Measurements from ENCODE around the gene CALU. TPM values are rescaled to one million over a fixed set of nuclear protein-coding genes. Genes with fewer than 3 reads are reported as not detected.

CALU gene
- total RNA-seq, 4 donors from 2014 or later = 23.6 to 1,780 (median 44.0) TPM

DNA sequence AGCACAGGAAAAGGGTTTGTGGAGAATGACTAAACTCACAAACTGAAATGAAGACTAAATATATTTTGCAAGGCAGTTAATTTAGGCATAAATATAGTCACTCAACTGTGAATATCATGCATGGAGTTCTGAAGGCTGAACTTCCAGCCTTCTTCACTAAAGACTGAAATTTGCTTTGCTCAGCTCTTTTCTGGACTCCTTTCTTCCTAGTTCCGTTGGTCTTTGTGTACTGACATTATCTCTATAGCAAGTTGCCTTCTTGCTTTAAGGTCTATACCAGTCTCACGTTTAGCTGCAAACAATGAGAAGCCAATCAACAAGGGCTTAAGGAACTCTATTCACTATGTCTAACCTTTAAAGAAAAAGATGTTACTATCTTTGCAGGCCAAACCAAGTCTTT is 44.4 kb upstream of the CALU start:
- no peaks in the 10 kb centered on the region for H3K36me3 ChIP-seq
- H3K4me1 ChIP-seq = peaks cover 0 to 7% (median 6%) of the 10 kb centered on the region in 4 donors
- 53 to 64% methylated on average over 2 of the region's 2 CpGs for WGBS, 2 donors (ENCODE audit: low coverage in 1 of 2)
- H3K4me3 ChIP-seq = no peak overlapping the region
- in situ Hi-C loops (cut with MboI; ENCODE audit: low pct_ligation_motif_present in 1 of 4, low pct_unique_long_range_greater_than_20kb in 1 of 4, low sequenced_read_pairs in 3 of 4) = no loop called here
- intact Hi-C loops (cut with DNase I; ENCODE audit: low total_unique reads) = no loop called here
- H3K27ac ChIP-seq = no peak overlapping the region
- no peaks in the 10 kb centered on the region for H3K9me3 ChIP-seq
- TF ChIP-seq POLR2AphosphoS5 (IDR thresholded peaks at IDR 0.05) = no peak
- TF ChIP-seq, protein P1, sequence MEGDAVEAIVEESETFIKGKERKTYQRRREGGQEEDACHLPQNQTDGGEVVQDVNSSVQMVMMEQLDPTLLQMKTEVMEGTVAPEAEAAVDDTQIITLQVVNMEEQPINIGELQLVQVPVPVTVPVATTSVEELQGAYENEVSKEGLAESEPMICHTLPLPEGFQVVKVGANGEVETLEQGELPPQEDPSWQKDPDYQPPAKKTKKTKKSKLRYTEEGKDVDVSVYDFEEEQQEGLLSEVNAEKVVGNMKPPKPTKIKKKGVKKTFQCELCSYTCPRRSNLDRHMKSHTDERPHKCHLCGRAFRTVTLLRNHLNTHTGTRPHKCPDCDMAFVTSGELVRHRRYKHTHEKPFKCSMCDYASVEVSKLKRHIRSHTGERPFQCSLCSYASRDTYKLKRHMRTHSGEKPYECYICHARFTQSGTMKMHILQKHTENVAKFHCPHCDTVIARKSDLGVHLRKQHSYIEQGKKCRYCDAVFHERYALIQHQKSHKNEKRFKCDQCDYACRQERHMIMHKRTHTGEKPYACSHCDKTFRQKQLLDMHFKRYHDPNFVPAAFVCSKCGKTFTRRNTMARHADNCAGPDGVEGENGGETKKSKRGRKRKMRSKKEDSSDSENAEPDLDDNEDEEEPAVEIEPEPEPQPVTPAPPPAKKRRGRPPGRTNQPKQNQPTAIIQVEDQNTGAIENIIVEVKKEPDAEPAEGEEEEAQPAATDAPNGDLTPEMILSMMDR (IDR thresholded peaks at IDR 0.05) = no peak
- no peak for TF ChIP-seq EP300 (IDR thresholded peaks at IDR 0.05; ENCODE audit: low read depth)
- no peak for TF ChIP-seq POLR2A (IDR thresholded peaks at IDR 0.05)
- peaks cover 43% of the 10 kb centered on the region for H3K27me3 ChIP-seq
- DNase-seq = no peak

DNA sequence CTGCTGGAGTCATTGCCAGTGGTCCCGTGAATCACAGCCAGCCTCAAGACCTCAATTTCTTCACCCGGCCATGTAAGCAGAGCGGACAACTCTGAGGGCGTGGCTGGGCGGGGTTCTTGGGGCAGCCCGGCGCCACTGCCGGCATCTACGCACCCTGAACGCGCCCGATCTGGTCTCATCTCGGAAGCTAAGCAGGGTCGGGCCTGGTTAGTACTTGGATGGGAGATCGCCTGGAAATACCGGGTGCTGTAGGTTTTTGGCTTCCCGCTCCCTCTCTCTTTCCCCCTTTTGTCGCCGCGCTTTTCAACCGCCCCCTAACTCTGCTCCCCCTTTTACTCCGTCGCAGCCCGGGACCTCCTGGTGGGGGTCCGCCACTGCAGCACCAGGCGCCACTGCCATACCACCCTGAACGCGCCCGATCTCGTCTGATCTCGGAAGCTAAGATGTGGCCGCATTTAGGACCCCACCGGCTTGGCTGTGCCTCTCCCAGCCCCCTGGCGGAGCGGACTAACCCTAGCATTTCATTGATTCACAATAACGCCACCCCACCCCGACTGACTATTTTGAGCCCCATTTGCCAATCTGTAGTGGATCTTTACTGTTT is 41.8 kb upstream of the CALU start:
- in situ Hi-C loops (cut with MboI; ENCODE audit: low pct_ligation_motif_present in 1 of 4, low pct_unique_long_range_greater_than_20kb in 1 of 4, low sequenced_read_pairs in 3 of 4) = no loop called here
- H3K27ac ChIP-seq = no peak overlapping the region
- DNase-seq = peak; percentile 38
- TF ChIP-seq POLR2A (IDR thresholded peaks at IDR 0.05) = no peak
- TF ChIP-seq, protein P1 (IDR thresholded peaks at IDR 0.05) = peak in 2 of 5 experiments; percentile 6 to 13
- H3K4me3 ChIP-seq = peak overlapping the region in 2 of 4 donors; percentile 9 to 16
- 8 to 12% methylated on average over 8 to 36 of the region's 37 CpGs for WGBS, 2 donors (ENCODE audit: low coverage in 1 of 2)
- H3K27me3 ChIP-seq = peaks cover 62% of the 10 kb centered on the region
- intact Hi-C loops (cut with DNase I; ENCODE audit: low total_unique reads) = no loop called here
- H3K36me3 ChIP-seq = no peaks in the 10 kb centered on the region
- peaks cover 0 to 7% (median 6%) of the 10 kb centered on the region in 4 donors for H3K4me1 ChIP-seq
- no peaks in the 10 kb centered on the region for H3K9me3 ChIP-seq

DNA sequence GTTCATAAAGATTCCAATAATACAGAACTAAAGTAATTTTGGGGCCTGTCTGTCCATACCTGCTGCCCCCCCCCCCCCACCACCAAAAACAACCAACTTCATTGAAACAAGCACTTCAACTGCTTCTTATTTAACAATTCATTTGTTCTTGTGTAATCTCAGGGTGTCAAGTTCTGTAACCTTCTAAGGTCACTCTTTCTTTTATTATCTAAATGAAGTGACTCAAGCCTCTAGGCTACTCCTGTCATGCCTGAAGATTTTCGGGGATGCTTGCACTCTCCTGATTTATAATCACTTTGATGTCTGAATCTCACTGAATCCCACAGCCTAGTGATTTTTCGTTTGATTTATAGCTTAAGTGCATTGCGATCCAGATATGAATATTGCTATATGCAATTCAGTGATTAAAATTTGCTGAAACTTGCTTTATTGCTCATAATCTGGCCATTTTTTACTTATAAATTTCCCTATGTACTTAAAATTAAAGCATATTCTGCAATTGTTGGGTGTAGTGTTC is 39.9 kb upstream of the CALU start:
- no peaks in the 10 kb centered on the region for H3K36me3 ChIP-seq
- H3K27ac ChIP-seq = no peak overlapping the region
- intact Hi-C loops (cut with DNase I; ENCODE audit: low total_unique reads) = no loop called here
- DNase-seq = no peak
- in situ Hi-C loops (cut with MboI; ENCODE audit: low pct_ligation_motif_present in 1 of 4, low pct_unique_long_range_greater_than_20kb in 1 of 4, low sequenced_read_pairs in 3 of 4) = no loop called here
- no peaks in the 10 kb centered on the region for H3K9me3 ChIP-seq
- no peak for TF ChIP-seq POLR2AphosphoS5 (IDR thresholded peaks at IDR 0.05)
- no peak for TF ChIP-seq EP300 (IDR thresholded peaks at IDR 0.05; ENCODE audit: low read depth)
- TF ChIP-seq, protein P1 (IDR thresholded peaks at IDR 0.05) = no peak
- TF ChIP-seq POLR2A (IDR thresholded peaks at IDR 0.05) = no peak
- H3K4me3 ChIP-seq = no peak overlapping the region
- peaks cover 0 to 7% (median 6%) of the 10 kb centered on the region in 4 donors for H3K4me1 ChIP-seq
- peaks cover 62% of the 10 kb centered on the region for H3K27me3 ChIP-seq
- WGBS, 2 donors (ENCODE audit: low coverage in 1 of 2) = 64 to 79% methylated on average over 3 of the region's 3 CpGs

DNA sequence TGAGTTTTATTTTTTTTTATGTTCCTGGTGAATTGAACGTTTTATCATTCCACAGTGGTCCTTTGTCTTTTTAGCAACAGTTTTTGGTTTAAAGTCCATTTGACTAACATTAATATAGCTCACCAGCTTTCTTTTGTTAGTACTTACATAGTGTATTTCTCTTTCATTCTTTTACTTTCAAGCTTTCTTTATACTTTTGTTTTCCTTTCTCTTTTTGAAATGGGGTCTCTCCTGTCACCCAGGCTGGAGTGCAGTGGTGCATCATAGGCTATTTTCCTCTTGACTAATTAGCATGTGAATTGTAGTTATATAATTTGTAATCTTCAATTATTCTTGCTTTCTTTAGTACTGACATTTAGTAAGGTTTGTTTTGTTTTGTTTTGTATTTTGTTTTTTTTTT is 39.3 kb upstream of the CALU start:
- peaks cover 0 to 7% (median 6%) of the 10 kb centered on the region in 4 donors for H3K4me1 ChIP-seq
- intact Hi-C loops (cut with DNase I; ENCODE audit: low total_unique reads) = no loop called here
- no peaks in the 10 kb centered on the region for H3K9me3 ChIP-seq
- 50 to 66% methylated on average over 1 of the region's 1 CpG for WGBS, 2 donors (ENCODE audit: low coverage in 1 of 2)
- TF ChIP-seq POLR2AphosphoS5 (IDR thresholded peaks at IDR 0.05) = no peak
- TF ChIP-seq, protein P1 (IDR thresholded peaks at IDR 0.05) = no peak
- TF ChIP-seq POLR2A (IDR thresholded peaks at IDR 0.05) = no peak
- TF ChIP-seq EP300 (IDR thresholded peaks at IDR 0.05; ENCODE audit: low read depth) = no peak
- in situ Hi-C loops (cut with MboI; ENCODE audit: low pct_ligation_motif_present in 1 of 4, low pct_unique_long_range_greater_than_20kb in 1 of 4, low sequenced_read_pairs in 3 of 4) = no loop called here
- peaks cover 65% of the 10 kb centered on the region for H3K27me3 ChIP-seq
- no peaks in the 10 kb centered on the region for H3K36me3 ChIP-seq
- H3K27ac ChIP-seq = no peak overlapping the region
- H3K4me3 ChIP-seq = no peak overlapping the region
- DNase-seq = no peak
